Tibial nerve (tissue), 4 donors: ENCODE measurements around the gene PYGO1. TPM values are rescaled to one million over a fixed set of nuclear protein-coding genes. Genes with fewer than 3 reads are reported as not detected.
A peak's percentile ranks its signal among the peaks of the same experiment; 100 is the strongest.

Experiments used
- DNase-seq, 2 donors: peaks; one replicate each; pipeline ENCODE4 v3.0.0-alpha.2; 2019; ENCODE audit warnings: low spot score in 2 of 2
- H3K27ac ChIP-seq, 4 donors: fragments of 200-600 bp; sonication (generic) in 3 of 4; one replicate each; pipeline ENCODE4 v1.5.1; 2017 to 2019; ENCODE audit warnings: mild to moderate bottlenecking in 1 of 4
- H3K27me3 ChIP-seq, 2 donors: fragments of 200-600 bp; sonication (generic) in 1 of 2; one replicate each; pipeline versions ENCODE4 v1.5.1 to v1.6.0; 2017 to 2019
- H3K36me3 ChIP-seq, 3 donors: fragments of 200-600 bp; sonication (generic); one replicate each; pipeline ENCODE4 v1.5.1; 2018 to 2019
- H3K4me1 ChIP-seq, 4 donors: fragments of 200-600 bp; sonication (generic) in 3 of 4; one replicate each; pipeline ENCODE4 v1.5.1; 2017 to 2019
- H3K4me3 ChIP-seq, 4 donors: fragments of 200-600 bp; sonication (generic) in 3 of 4; one replicate each; pipeline ENCODE4 v1.5.1; 2017 to 2019; ENCODE audit warnings: mild to moderate bottlenecking in 1 of 4, moderate library complexity in 1 of 4
- H3K9me3 ChIP-seq, 4 donors: fragments of 200-600 bp; sonication (generic) in 3 of 4; one replicate each; pipeline ENCODE4 v1.5.1; 2017 to 2019
- EP300 ChIP-seq, 2 donors: sonication (generic); formaldehyde crosslinking; IDR thresholded peaks; one replicate each; pipeline ENCODE4 v1.6.1; 2017; ENCODE audit warnings: antibody characterized with exemption in 2 of 2, mild to moderate bottlenecking in 1 of 2
- POLR2A ChIP-seq, 2 donors: fragments of 450-650 bp; IDR thresholded peaks; one replicate each; pipeline ENCODE4 v1.6.1; 2017; ENCODE audit warnings: antibody characterized with exemption in 2 of 2, mild to moderate bottlenecking in 2 of 2, moderate library complexity in 2 of 2
- WGBS, 2 donors: methylation state at CpG; one replicate each; pipeline ENCODE4 v1.1.5; 2018; 5-methylcytosine and 5-hydroxymethylcytosine counted together
- total RNA-seq, 4 donors: library from RNA; depleted of rRNA; stranded (reverse); fragments of >200 nt; gene quantifications; one replicate each; pipeline ENCODE4 v1.1.0, GENCODE V29; 2016
- TF ChIP-seq, protein P1 (sequence below), 5 experiments: fragments of 200-600 bp in 3 of 5; fragments of 450-650 bp in 2 of 5; sonication (generic) in 3 of 5; IDR thresholded peaks; one replicate each; pipeline ENCODE4 v1.5.1; 2016 to 2019; ENCODE audit warnings: antibody characterized with exemption in 5 of 5, mild to moderate bottlenecking in 3 of 5, moderate library complexity in 2 of 5

The PYGO1 gene
- total RNA-seq, 4 donors from 2014 or later: 4.2 to 11.9 (median 8.2) TPM

DNA sequence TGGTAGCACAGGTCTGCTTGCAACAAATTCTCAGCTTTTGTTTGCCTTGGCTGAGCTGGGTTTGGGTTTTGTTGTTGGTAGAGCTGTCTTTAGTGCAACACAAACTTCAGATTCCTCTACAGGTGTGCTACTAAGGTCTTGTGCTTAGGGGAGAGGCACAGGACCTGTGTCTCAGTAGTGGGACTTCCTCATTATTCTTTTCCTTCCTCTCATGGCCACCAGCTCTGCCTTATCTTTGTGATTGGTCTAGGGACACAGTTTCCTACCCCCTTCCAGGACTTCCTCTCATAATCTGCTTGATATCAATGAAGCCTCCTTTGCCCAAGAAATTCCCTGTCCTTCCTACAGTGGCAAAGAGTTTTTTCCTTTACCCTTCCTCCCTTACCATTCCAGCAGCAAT lies 55.2 kb downstream of the PYGO1 start:
- DNase-seq: no peak
- no peaks in the 10 kb centered on the region for H3K27me3 ChIP-seq
- no peak overlapping the region for H3K27ac ChIP-seq
- H3K4me3 ChIP-seq: no peak overlapping the region
- no peaks in the 10 kb centered on the region for H3K36me3 ChIP-seq
- no peaks in the 10 kb centered on the region for H3K9me3 ChIP-seq
- no peaks in the 10 kb centered on the region for H3K4me1 ChIP-seq
- TF ChIP-seq POLR2A (IDR thresholded peaks at IDR 0.05): no peak
- TF ChIP-seq, protein P1, sequence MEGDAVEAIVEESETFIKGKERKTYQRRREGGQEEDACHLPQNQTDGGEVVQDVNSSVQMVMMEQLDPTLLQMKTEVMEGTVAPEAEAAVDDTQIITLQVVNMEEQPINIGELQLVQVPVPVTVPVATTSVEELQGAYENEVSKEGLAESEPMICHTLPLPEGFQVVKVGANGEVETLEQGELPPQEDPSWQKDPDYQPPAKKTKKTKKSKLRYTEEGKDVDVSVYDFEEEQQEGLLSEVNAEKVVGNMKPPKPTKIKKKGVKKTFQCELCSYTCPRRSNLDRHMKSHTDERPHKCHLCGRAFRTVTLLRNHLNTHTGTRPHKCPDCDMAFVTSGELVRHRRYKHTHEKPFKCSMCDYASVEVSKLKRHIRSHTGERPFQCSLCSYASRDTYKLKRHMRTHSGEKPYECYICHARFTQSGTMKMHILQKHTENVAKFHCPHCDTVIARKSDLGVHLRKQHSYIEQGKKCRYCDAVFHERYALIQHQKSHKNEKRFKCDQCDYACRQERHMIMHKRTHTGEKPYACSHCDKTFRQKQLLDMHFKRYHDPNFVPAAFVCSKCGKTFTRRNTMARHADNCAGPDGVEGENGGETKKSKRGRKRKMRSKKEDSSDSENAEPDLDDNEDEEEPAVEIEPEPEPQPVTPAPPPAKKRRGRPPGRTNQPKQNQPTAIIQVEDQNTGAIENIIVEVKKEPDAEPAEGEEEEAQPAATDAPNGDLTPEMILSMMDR (IDR thresholded peaks at IDR 0.05): no peak
- TF ChIP-seq EP300 (IDR thresholded peaks at IDR 0.05): no peak

DNA sequence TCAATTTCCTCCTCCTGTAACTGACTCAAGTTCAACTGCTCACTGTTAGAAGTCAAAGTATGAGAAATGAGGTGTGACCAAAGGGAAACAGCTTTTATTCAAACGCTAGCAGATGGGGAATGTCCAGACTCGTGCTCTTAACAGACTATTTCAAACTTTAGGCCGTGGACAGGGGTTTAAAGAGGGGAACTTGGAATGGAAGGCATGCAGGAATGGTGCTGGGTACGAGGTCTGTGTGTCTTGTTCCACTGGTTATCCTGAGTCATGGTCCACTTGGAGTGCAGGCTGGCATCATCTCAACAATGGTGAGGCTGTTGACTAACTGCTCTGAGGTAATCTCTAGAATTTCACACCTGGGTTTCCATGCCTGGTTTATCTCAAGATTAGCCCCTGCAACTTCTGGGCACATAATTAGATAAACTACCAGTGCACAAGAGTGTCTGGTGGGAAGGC lies 57.3 kb downstream of the PYGO1 start:
- no peak for DNase-seq
- Histone ChIP-seq H3K27ac (no peak overlapping the region), H3K36me3 (no peaks in the 10 kb centered on the region), H3K4me1 (no peaks in the 10 kb centered on the region), H3K27me3 (no peaks in the 10 kb centered on the region), H3K4me3 (no peak overlapping the region), H3K9me3 (peaks cover 0 to 3% (median 0%) of the 10 kb centered on the region in 4 donors)
- TF ChIP-seq EP300 (IDR thresholded peaks at IDR 0.05): no peak
- TF ChIP-seq POLR2A (IDR thresholded peaks at IDR 0.05): no peak
- TF ChIP-seq, protein P1 (IDR thresholded peaks at IDR 0.05): no peak
- 35 to 37% methylated on average over 4 of the region's 4 CpGs for WGBS, 2 donors

DNA sequence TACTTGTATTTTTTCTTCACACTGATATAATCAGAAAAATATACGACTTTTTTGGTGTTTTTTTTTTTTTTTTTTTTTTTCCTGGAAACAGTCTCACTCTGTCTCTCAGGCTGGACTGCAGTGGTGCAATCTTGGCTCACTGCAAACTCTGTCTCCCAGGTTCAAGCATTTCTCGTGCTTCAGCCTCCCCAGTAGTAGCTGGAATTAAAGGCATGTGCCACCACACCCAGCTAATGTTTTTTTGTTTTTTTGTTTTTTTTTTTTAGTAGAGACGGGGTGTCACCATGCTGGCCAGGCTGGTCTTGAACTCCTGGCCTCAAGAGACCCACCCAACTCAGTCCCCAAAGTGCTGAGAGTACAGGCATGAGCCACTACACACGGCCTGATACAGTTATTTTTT lies 59.3 kb downstream of the PYGO1 start:
- Histone ChIP-seq H3K4me1 (no peaks in the 10 kb centered on the region), H3K36me3 (no peaks in the 10 kb centered on the region), H3K27ac (no peak overlapping the region), H3K27me3 (no peaks in the 10 kb centered on the region), H3K4me3 (no peak overlapping the region), H3K9me3 (peaks cover 0 to 3% (median 0%) of the 10 kb centered on the region in 4 donors)
- WGBS, 2 donors: 46 to 57% methylated on average over 4 of the region's 4 CpGs
- DNase-seq: no peak
- TF ChIP-seq, protein P1 (IDR thresholded peaks at IDR 0.05): no peak
- no peak for TF ChIP-seq POLR2A (IDR thresholded peaks at IDR 0.05)
- no peak for TF ChIP-seq EP300 (IDR thresholded peaks at IDR 0.05)

DNA sequence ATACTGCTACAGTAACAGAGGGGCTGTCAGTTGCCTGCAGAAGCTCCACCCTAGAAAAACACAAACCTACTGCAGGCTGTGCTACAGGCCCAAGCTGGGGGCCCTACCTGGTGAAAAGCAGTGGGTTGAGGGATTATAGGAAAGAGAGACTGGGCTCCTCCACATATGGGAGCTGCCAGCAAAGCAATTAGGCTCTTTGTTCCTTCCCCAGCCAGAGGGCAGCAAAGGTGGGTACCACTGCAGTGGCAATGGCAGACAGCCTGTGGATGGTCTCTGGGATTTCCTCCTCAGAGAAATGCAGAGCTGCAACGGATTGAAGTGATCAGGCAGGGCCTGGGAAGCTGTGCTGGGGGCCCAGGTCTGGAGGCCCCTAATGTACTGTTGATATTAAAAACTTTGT lies 61.0 kb downstream of the PYGO1 start:
- Histone ChIP-seq H3K27me3 (no peaks in the 10 kb centered on the region), H3K4me3 (no peak overlapping the region), H3K4me1 (no peaks in the 10 kb centered on the region), H3K9me3 (peaks cover 0 to 3% (median 0%) of the 10 kb centered on the region in 4 donors), H3K27ac (no peak overlapping the region), H3K36me3 (no peaks in the 10 kb centered on the region)
- WGBS, 2 donors: 40 to 54% methylated on average over 1 of the region's 1 CpG
- DNase-seq: no peak
- TF ChIP-seq, protein P1 (IDR thresholded peaks at IDR 0.05): no peak
- TF ChIP-seq POLR2A (IDR thresholded peaks at IDR 0.05) (no peak), EP300 (IDR thresholded peaks at IDR 0.05) (no peak)

DNA sequence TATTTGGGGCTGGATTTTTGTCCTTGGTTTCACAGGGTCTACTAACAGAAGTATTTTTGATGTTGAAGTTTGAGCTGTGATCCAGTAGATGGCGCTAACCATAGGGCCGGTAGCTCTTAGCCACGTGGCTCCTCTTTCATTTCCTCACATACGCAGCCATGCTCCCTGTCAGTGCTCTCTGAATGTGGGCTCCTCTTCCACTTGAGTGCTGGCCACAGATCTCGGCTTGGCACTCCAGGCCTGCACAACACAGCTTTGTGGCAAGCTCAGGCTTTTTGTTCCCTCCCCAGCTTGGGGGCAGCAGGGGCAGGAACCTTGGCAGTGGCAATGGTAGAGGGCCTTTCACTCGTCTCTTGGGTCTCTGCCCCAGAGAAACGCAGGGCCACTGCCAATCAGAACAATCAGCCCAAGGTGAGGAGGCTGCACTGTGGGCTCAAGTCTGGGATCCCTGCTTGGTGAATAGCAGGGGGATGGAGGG lies 61.5 kb downstream of the PYGO1 start:
- no peak overlapping the region for H3K27ac ChIP-seq
- no peaks in the 10 kb centered on the region for H3K4me1 ChIP-seq
- no peak for DNase-seq
- 31 to 32% methylated on average over 7 of the region's 7 CpGs for WGBS, 2 donors
- H3K9me3 ChIP-seq: peaks cover 0 to 6% (median 0%) of the 10 kb centered on the region in 4 donors
- no peak overlapping the region for H3K4me3 ChIP-seq
- H3K36me3 ChIP-seq: no peaks in the 10 kb centered on the region
- TF ChIP-seq, protein P1 (IDR thresholded peaks at IDR 0.05): peak in 3 of 5 experiments; percentile 11 to 26 (median 16)
- no peak for TF ChIP-seq POLR2A (IDR thresholded peaks at IDR 0.05)
- H3K27me3 ChIP-seq: no peaks in the 10 kb centered on the region
